ENCODE measurements around the gene KIF13A.

DNA sequence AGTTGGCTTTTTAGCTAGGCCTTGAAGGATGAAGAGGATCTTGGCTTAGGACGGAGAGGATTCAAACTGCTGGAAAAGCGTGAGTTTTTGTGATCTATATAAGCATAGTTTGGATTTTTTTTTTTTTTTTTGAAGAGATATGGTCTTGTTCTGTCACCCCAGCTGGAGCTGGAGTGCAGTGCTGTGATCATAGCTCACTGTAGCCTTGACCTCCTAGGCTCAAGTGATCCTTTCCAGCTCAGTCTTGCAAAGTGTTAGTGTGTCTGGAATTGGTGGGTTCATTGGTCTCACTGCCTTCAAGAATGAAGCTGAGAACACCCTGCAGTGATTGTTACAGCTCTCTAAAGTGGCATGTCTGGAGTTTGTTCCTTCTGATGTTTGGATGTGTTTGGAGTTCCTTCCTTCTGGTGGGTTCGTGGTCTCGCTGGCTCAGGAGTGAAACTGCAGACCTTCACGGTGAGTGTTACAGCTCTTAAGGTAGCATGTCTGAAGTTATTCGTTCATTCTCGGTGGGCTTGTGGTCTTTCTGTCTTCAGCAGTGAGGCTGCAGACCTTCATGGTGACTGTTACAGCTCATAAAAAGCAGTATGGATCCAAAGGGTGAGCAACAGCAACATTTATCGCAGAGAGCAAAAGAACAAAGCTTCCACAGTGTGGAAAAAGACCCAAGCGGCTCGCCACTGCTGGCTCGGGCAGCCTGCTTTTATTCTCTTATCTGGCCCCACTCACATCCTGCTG, 243.2 kb downstream of the KIF13A start:
- TF ChIP-seq, protein P1, sequence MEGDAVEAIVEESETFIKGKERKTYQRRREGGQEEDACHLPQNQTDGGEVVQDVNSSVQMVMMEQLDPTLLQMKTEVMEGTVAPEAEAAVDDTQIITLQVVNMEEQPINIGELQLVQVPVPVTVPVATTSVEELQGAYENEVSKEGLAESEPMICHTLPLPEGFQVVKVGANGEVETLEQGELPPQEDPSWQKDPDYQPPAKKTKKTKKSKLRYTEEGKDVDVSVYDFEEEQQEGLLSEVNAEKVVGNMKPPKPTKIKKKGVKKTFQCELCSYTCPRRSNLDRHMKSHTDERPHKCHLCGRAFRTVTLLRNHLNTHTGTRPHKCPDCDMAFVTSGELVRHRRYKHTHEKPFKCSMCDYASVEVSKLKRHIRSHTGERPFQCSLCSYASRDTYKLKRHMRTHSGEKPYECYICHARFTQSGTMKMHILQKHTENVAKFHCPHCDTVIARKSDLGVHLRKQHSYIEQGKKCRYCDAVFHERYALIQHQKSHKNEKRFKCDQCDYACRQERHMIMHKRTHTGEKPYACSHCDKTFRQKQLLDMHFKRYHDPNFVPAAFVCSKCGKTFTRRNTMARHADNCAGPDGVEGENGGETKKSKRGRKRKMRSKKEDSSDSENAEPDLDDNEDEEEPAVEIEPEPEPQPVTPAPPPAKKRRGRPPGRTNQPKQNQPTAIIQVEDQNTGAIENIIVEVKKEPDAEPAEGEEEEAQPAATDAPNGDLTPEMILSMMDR (IDR thresholded peaks at IDR 0.05; ENCODE audit: low read depth, low read length, missing input control) = no peak
- TF ChIP-seq, protein P2, sequence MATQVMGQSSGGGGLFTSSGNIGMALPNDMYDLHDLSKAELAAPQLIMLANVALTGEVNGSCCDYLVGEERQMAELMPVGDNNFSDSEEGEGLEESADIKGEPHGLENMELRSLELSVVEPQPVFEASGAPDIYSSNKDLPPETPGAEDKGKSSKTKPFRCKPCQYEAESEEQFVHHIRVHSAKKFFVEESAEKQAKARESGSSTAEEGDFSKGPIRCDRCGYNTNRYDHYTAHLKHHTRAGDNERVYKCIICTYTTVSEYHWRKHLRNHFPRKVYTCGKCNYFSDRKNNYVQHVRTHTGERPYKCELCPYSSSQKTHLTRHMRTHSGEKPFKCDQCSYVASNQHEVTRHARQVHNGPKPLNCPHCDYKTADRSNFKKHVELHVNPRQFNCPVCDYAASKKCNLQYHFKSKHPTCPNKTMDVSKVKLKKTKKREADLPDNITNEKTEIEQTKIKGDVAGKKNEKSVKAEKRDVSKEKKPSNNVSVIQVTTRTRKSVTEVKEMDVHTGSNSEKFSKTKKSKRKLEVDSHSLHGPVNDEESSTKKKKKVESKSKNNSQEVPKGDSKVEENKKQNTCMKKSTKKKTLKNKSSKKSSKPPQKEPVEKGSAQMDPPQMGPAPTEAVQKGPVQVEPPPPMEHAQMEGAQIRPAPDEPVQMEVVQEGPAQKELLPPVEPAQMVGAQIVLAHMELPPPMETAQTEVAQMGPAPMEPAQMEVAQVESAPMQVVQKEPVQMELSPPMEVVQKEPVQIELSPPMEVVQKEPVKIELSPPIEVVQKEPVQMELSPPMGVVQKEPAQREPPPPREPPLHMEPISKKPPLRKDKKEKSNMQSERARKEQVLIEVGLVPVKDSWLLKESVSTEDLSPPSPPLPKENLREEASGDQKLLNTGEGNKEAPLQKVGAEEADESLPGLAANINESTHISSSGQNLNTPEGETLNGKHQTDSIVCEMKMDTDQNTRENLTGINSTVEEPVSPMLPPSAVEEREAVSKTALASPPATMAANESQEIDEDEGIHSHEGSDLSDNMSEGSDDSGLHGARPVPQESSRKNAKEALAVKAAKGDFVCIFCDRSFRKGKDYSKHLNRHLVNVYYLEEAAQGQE (IDR thresholded peaks at IDR 0.05) = no peak
